Measurements from ENCODE around the gene REM2.
"Not testable (repeated sequence)": the region's sequence is repeated elsewhere in the genome, so short reads cannot be mapped to it uniquely, and the experiment has no call there.

- TF ChIP-seq, protein P1, sequence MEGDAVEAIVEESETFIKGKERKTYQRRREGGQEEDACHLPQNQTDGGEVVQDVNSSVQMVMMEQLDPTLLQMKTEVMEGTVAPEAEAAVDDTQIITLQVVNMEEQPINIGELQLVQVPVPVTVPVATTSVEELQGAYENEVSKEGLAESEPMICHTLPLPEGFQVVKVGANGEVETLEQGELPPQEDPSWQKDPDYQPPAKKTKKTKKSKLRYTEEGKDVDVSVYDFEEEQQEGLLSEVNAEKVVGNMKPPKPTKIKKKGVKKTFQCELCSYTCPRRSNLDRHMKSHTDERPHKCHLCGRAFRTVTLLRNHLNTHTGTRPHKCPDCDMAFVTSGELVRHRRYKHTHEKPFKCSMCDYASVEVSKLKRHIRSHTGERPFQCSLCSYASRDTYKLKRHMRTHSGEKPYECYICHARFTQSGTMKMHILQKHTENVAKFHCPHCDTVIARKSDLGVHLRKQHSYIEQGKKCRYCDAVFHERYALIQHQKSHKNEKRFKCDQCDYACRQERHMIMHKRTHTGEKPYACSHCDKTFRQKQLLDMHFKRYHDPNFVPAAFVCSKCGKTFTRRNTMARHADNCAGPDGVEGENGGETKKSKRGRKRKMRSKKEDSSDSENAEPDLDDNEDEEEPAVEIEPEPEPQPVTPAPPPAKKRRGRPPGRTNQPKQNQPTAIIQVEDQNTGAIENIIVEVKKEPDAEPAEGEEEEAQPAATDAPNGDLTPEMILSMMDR (IDR thresholded peaks at IDR 0.05; ENCODE audit: insufficient read depth, low read depth, low read length), result not testable (repeated sequence)
- TF ChIP-seq EZH2 (IDR thresholded peaks at IDR 0.05; ENCODE audit: insufficient read depth, low read length), result not testable (repeated sequence)
These were observed 28.7 kb upstream of the REM2 start for GRCh38 chr14:22854296-22854695.
